HCT116 (cell line): ENCODE results near the gene HOXC4. TPM values are rescaled to one million over a fixed set of nuclear protein-coding genes. Genes with fewer than 3 reads are reported as not detected.

Experiments used
- ATAC-seq: fragments of 200-7000 bp; cut with Tn5 transposase; 2 replicates; pipeline ENCODE4 v1.9.1; 2020; ENCODE audit warnings: mild to moderate bottlenecking, moderate library complexity
- BruUV-seq: library from RNA; stranded (reverse); fragments of 400-500 nt; replicated peaks from 2 replicates; lab custom pipeline; 2021; lab: Mats Ljungman, UMichigan
- CTCF ChIA-PET: fragments of 300-600 bp; sonication (Branson Sonifier 250); formaldehyde crosslinking; loops from one replicate; lab custom pipeline; 2021; ENCODE audit warnings: antibody characterized with exemption; lab: Charles Lee
- POLR2A ChIA-PET: fragments of 300-600, 350-600 bp; sonication (Branson Sonifier 250); formaldehyde crosslinking; loops from one replicate; lab custom pipeline; 2021; ENCODE audit warnings: antibody characterized with exemption; lab: Charles Lee
- RAD21 ChIA-PET, 2 experiments: fragments of 300-600 bp; sonication (Branson Sonifier 250); formaldehyde crosslinking; loops; one replicate each; lab custom pipeline; 2023; ENCODE audit warnings: low total read pairs in 2 of 2; ENCODE audit not compliant: uncharacterized antibody in 2 of 2, unreplicated experiment in 2 of 2, low non-redundant PET in 1 of 2; lab: Charles Lee
- DNase-seq: peaks from one replicate; pipeline ENCODE4 v3.0.0-alpha.2; 2010; ENCODE audit warnings: low read depth, low spot score
- H2AFZ ChIP-seq: fragments of 200-600 bp; shearing (Covaris generic), sonication (generic); 2 replicates; pipeline ENCODE4 v1.6.1; 2017; ENCODE audit warnings: low read depth, mixed run types, mixed read lengths, antibody characterized with exemption, low read length; ENCODE audit not compliant: poor library complexity, severe bottlenecking
- H3K27ac ChIP-seq: 2 replicates; pipeline ENCODE4 v1.5.1; 2012; ENCODE audit warnings: low read depth, low read length
- H3K27me3 ChIP-seq: fragments of 200-600 bp; sonication (generic); 2 replicates; pipeline ENCODE4 v1.6.1; 2016; ENCODE audit warnings: mixed run types, low read length, mixed read lengths; ENCODE audit not compliant: insufficient read depth
- H3K36me3 ChIP-seq, 2 experiments: fragments of 200-500 bp in 1 of 2; fragments of 200-600 bp in 1 of 2; sonication (Bioruptor generic) in 1 of 2; sonication (generic) in 1 of 2; 2 replicates each; pipeline versions ENCODE4 v1.5.1 to v1.6.1; 2014 to 2016; ENCODE audit warnings: low read length in 2 of 2, inconsistent platforms in 1 of 2, mixed read lengths in 1 of 2, mixed run types in 1 of 2; ENCODE audit not compliant: insufficient read depth in 2 of 2, control insufficient read depth in 1 of 2
- H3K4me1 ChIP-seq, 2 experiments: fragments of 200-600 bp in 1 of 2; sonication (generic) in 1 of 2; 2 replicates each; pipeline versions ENCODE4 v1.5.1 to v1.6.1; 2012 to 2017; ENCODE audit warnings: low read length in 2 of 2, inconsistent platforms in 1 of 2, mild to moderate bottlenecking in 1 of 2, mixed read lengths in 1 of 2, mixed run types in 1 of 2, moderate library complexity in 1 of 2; ENCODE audit not compliant: insufficient read depth in 2 of 2, control insufficient read depth in 1 of 2
- H3K4me2 ChIP-seq: fragments of 200-600 bp; sonication (generic); 2 replicates; pipeline ENCODE4 v1.6.1; 2017; ENCODE audit warnings: mixed run types, low read length, mixed read lengths
- H3K4me3 ChIP-seq, 2 experiments: fragments of 200-600 bp in 1 of 2; sonication (generic) in 1 of 2; replicated peaks in 1 of 2; 2 replicates each; pipeline ENCODE4 v1.5.1; 2011 to 2016; ENCODE audit warnings: low read length in 2 of 2, control low read depth in 1 of 2, low read depth in 1 of 2, mild to moderate bottlenecking in 1 of 2, mixed read lengths in 1 of 2, mixed run types in 1 of 2
- H3K79me2 ChIP-seq: fragments of 200-600 bp; sonication (generic); 2 replicates; pipeline ENCODE4 v1.6.1; 2017; ENCODE audit warnings: mild to moderate bottlenecking, mixed run types, low read length, moderate library complexity, mixed read lengths; ENCODE audit not compliant: insufficient read depth
- H3K9ac ChIP-seq: fragments of 200-600 bp; sonication (generic); 2 replicates; pipeline ENCODE4 v1.6.1; 2016; ENCODE audit warnings: low read length, mixed read lengths
- H3K9me2 ChIP-seq: fragments of 200-600 bp; sonication (generic), shearing (Covaris generic); 2 replicates; pipeline ENCODE4 v1.6.1; 2017; ENCODE audit warnings: mixed run types, mild to moderate bottlenecking, moderate library complexity; ENCODE audit not compliant: insufficient read depth
- H3K9me3 ChIP-seq, 2 experiments: fragments of 200-500 bp in 1 of 2; fragments of 200-600 bp in 1 of 2; sonication (Bioruptor generic) in 1 of 2; sonication (generic) in 1 of 2; 2 replicates each; pipeline ENCODE4 v1.6.1; 2014 to 2017; ENCODE audit warnings: low read length in 2 of 2, mixed read lengths in 2 of 2, inconsistent platforms in 1 of 2, low read depth in 1 of 2, mild to moderate bottlenecking in 1 of 2, mixed run types in 1 of 2, moderate library complexity in 1 of 2; ENCODE audit not compliant: control insufficient read depth in 1 of 2, insufficient read depth in 1 of 2
- H4K20me1 ChIP-seq: fragments of 200-600 bp; sonication (generic), shearing (Covaris generic); 2 replicates; pipeline ENCODE4 v1.6.1; 2017; ENCODE audit warnings: mixed run types, mild to moderate bottlenecking, moderate library complexity; ENCODE audit not compliant: insufficient read depth
- CBX3 ChIP-seq: IDR thresholded peaks from 2 replicates; pipeline ENCODE4 v1.6.1; 2012; ENCODE audit warnings: low read depth
- CEBPB ChIP-seq: IDR thresholded peaks from 2 replicates; pipeline ENCODE4 v1.6.1; 2012; ENCODE audit warnings: low read depth
- EGR1 ChIP-seq: IDR thresholded peaks from 2 replicates; pipeline ENCODE4 v1.6.1; 2012; ENCODE audit warnings: low read depth
- ELF1 ChIP-seq: IDR thresholded peaks from 2 replicates; pipeline ENCODE4 v1.6.1; 2012; ENCODE audit warnings: low read depth, borderline replicate concordance
- JUND ChIP-seq: IDR thresholded peaks from 2 replicates; pipeline ENCODE4 v1.6.1; 2012
- RAD21 ChIP-seq: IDR thresholded peaks from 2 replicates; pipeline ENCODE4 v1.6.1; 2012; ENCODE audit warnings: low read depth, mild to moderate bottlenecking
- SIN3A ChIP-seq: IDR thresholded peaks from 2 replicates; pipeline ENCODE4 v1.6.1; 2012; ENCODE audit warnings: low read depth
- SRF ChIP-seq: IDR thresholded peaks from 2 replicates; pipeline ENCODE4 v1.6.1; 2012; ENCODE audit warnings: low read depth
- YY1 ChIP-seq: IDR thresholded peaks from 2 replicates; pipeline ENCODE4 v1.6.1; 2011; ENCODE audit warnings: low read length, low read depth, moderate library complexity, mild to moderate bottlenecking; ENCODE audit not compliant: insufficient replicate concordance; ENCODE audit errors: extremely low read depth
- ZFX ChIP-seq: fragments of 450-650 bp; IDR thresholded peaks from 2 replicates; pipeline ENCODE4 v1.6.1; 2017
- ZNF274 ChIP-seq: fragments of 200-500 bp; sonication (Bioruptor generic); IDR thresholded peaks from 2 replicates; pipeline ENCODE4 v1.6.1; 2014; ENCODE audit warnings: mild to moderate bottlenecking, low read depth, low read length, inconsistent platforms
- intact Hi-C: fragments of 100-400 bp; cut with micrococcal nuclease; formaldehyde crosslinking; loops from 2 replicates; pipeline ENCODE4 v1.10.0; 2022
- total RNA-seq: library from RNA; stranded (reverse); gene quantifications from one replicate; pipeline ENCODE4 v1.2.1, GENCODE V29; 2021; ENCODE audit not compliant: unreplicated experiment
- TF ChIP-seq, protein P1 (sequence below): IDR thresholded peaks from 2 replicates; pipeline ENCODE4 v1.6.1; 2011; ENCODE audit warnings: mild to moderate bottlenecking, low read length, moderate library complexity; ENCODE audit not compliant: insufficient replicate concordance; ENCODE audit errors: extremely low read depth
- TF ChIP-seq, protein P2 (sequence below): IDR thresholded peaks from 2 replicates; pipeline ENCODE4 v1.6.1; 2012; ENCODE audit warnings: low read depth
- TF ChIP-seq, protein P3 (sequence below): IDR thresholded peaks from 2 replicates; pipeline ENCODE4 v1.6.1; 2012
- TF ChIP-seq, protein P4 (sequence below), 3 experiments: fragments of 200-600 bp in 1 of 3; sonication (generic) in 1 of 3; IDR thresholded peaks in 2 of 3; conservative IDR thresholded peaks in 1 of 3; 2 replicates each; pipeline ENCODE4 v1.5.1; 2012 to 2017; ENCODE audit warnings: low read depth in 2 of 3, low read length in 2 of 3, antibody characterized with exemption in 1 of 3, borderline replicate concordance in 1 of 3, control low read depth in 1 of 3, mild to moderate bottlenecking in 1 of 3, mixed read lengths in 1 of 3, mixed run types in 1 of 3, moderate library complexity in 1 of 3; ENCODE audit not compliant: insufficient read depth in 1 of 3

HOXC4 gene
- total RNA-seq, 1 experiment from 2014 or later: 1.5 TPM

DNA sequence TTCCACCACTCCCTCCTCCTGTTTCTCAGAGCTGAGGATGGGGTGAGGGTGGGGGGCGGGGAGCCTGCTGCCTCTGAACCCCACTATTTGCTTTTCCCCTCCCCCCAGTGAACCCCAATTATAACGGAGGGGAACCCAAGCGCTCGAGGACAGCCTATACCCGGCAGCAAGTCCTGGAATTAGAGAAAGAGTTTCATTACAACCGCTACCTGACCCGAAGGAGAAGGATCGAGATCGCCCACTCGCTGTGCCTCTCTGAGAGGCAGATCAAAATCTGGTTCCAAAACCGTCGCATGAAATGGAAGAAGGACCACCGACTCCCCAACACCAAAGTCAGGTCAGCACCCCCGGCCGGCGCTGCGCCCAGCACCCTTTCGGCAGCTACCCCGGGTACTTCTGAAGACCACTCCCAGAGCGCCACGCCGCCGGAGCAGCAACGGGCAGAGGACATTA, 1.1 kb downstream of the HOXC4 start:
- ATAC-seq: no peak
- no peak overlapping the region for H3K4me3 ChIP-seq

More for the DNA sequence above, 1.1 kb downstream of the HOXC4 start:
- no peaks in the 10 kb centered on the region for H3K4me1 ChIP-seq
- no peak overlapping the region for H3K9ac ChIP-seq
- H3K27ac ChIP-seq: no peak overlapping the region
- intact Hi-C loops: no loop called here
- no TSS peak for BruUV-seq
- POLR2A ChIA-PET: interaction anchor here (0.9 kb wide), 1 partner anchor 38 kb away, joined by 3 read pairs; no protein-coding TSS in a partner anchor
- H3K79me2 ChIP-seq: no peaks in the 10 kb centered on the region
- no peaks in the 10 kb centered on the region for H4K20me1 ChIP-seq
- no peaks in the 10 kb centered on the region for H3K36me3 ChIP-seq
- no peak for DNase-seq
- H3K27me3 ChIP-seq: peaks cover 1% of the 10 kb centered on the region; the same call in 1 of the 2 replicates
- TF ChIP-seq SRF: no peak
- TF ChIP-seq, protein P1, sequence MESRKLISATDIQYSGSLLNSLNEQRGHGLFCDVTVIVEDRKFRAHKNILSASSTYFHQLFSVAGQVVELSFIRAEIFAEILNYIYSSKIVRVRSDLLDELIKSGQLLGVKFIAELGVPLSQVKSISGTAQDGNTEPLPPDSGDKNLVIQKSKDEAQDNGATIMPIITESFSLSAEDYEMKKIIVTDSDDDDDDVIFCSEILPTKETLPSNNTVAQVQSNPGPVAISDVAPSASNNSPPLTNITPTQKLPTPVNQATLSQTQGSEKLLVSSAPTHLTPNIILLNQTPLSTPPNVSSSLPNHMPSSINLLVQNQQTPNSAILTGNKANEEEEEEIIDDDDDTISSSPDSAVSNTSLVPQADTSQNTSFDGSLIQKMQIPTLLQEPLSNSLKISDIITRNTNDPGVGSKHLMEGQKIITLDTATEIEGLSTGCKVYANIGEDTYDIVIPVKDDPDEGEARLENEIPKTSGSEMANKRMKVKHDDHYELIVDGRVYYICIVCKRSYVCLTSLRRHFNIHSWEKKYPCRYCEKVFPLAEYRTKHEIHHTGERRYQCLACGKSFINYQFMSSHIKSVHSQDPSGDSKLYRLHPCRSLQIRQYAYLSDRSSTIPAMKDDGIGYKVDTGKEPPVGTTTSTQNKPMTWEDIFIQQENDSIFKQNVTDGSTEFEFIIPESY: no peak
- TF ChIP-seq, protein P2, sequence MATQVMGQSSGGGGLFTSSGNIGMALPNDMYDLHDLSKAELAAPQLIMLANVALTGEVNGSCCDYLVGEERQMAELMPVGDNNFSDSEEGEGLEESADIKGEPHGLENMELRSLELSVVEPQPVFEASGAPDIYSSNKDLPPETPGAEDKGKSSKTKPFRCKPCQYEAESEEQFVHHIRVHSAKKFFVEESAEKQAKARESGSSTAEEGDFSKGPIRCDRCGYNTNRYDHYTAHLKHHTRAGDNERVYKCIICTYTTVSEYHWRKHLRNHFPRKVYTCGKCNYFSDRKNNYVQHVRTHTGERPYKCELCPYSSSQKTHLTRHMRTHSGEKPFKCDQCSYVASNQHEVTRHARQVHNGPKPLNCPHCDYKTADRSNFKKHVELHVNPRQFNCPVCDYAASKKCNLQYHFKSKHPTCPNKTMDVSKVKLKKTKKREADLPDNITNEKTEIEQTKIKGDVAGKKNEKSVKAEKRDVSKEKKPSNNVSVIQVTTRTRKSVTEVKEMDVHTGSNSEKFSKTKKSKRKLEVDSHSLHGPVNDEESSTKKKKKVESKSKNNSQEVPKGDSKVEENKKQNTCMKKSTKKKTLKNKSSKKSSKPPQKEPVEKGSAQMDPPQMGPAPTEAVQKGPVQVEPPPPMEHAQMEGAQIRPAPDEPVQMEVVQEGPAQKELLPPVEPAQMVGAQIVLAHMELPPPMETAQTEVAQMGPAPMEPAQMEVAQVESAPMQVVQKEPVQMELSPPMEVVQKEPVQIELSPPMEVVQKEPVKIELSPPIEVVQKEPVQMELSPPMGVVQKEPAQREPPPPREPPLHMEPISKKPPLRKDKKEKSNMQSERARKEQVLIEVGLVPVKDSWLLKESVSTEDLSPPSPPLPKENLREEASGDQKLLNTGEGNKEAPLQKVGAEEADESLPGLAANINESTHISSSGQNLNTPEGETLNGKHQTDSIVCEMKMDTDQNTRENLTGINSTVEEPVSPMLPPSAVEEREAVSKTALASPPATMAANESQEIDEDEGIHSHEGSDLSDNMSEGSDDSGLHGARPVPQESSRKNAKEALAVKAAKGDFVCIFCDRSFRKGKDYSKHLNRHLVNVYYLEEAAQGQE: no peak
- no peak for TF ChIP-seq ELF1
- TF ChIP-seq, protein P3, sequence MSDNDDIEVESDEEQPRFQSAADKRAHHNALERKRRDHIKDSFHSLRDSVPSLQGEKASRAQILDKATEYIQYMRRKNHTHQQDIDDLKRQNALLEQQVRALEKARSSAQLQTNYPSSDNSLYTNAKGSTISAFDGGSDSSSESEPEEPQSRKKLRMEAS: no peak
- TF ChIP-seq ZNF274: no peak
- TF ChIP-seq CEBPB: no peak
- TF ChIP-seq, protein P4, sequence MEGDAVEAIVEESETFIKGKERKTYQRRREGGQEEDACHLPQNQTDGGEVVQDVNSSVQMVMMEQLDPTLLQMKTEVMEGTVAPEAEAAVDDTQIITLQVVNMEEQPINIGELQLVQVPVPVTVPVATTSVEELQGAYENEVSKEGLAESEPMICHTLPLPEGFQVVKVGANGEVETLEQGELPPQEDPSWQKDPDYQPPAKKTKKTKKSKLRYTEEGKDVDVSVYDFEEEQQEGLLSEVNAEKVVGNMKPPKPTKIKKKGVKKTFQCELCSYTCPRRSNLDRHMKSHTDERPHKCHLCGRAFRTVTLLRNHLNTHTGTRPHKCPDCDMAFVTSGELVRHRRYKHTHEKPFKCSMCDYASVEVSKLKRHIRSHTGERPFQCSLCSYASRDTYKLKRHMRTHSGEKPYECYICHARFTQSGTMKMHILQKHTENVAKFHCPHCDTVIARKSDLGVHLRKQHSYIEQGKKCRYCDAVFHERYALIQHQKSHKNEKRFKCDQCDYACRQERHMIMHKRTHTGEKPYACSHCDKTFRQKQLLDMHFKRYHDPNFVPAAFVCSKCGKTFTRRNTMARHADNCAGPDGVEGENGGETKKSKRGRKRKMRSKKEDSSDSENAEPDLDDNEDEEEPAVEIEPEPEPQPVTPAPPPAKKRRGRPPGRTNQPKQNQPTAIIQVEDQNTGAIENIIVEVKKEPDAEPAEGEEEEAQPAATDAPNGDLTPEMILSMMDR (IDR thresholded peaks at IDR 0.05 in 2 of 3, conservative IDR thresholded peaks at IDR 0.05 in 1 of 3; ENCODE audit: borderline replicate concordance in 1 of 3, insufficient read depth in 1 of 3, low read depth in 2 of 3, low read length in 2 of 3): no peak
- TF ChIP-seq SIN3A: no peak
- TF ChIP-seq JUND: no peak
- no peak for TF ChIP-seq CBX3
- no peak for TF ChIP-seq YY1
- no peak for TF ChIP-seq EGR1
- TF ChIP-seq ZFX: no peak
- no peak for TF ChIP-seq RAD21
- no peaks in the 10 kb centered on the region for H3K9me3 ChIP-seq
- CTCF ChIA-PET: interaction anchor here (1.0 kb wide), 1 partner anchor 22 kb away, joined by 6 read pairs; no protein-coding TSS in a partner anchor
- no peak overlapping the region for H3K4me2 ChIP-seq
- H3K9me2 ChIP-seq: no peaks in the 10 kb centered on the region
- RAD21 ChIA-PET: interaction anchor here in 1 of 2 experiments (0.6 kb wide), 1 partner anchor 298 kb away, joined by 8 read pairs; no protein-coding TSS in a partner anchor
- H2AFZ ChIP-seq: no peak overlapping the region
